Lung (tissue), 12 donors: ENCODE results near the gene GALNS. TPM values are rescaled to one million over a fixed set of nuclear protein-coding genes. Genes with fewer than 3 reads are reported as not detected.
A peak's percentile ranks its signal among the peaks of the same experiment; 100 is the strongest.

Source experiments
- ATAC-seq: fragments of 200-7000 bp; cut with Tn5 transposase; one replicate; pipeline ENCODE4 v1.9.1; 2020; ENCODE audit warnings: moderate number of reproducible peaks; ENCODE audit not compliant: insufficient read depth, low FRiP score
- DNase-seq, 3 donors: peaks; one replicate each; pipeline ENCODE4 v3.0.0-alpha.2; 2013 to 2017
- H3K27ac ChIP-seq, 2 donors: one replicate each; pipeline ENCODE4 v1.5.1; 2013; ENCODE audit warnings: mild to moderate bottlenecking in 2 of 2, moderate library complexity in 2 of 2, control low read depth in 1 of 2, inconsistent platforms in 1 of 2, low read depth in 1 of 2, low read length in 1 of 2
- H3K27me3 ChIP-seq, 3 donors: one replicate each; pipeline ENCODE4 v1.5.1; 2013; ENCODE audit warnings: low read length in 2 of 3; ENCODE audit not compliant: control insufficient read depth in 3 of 3, insufficient read depth in 3 of 3
- H3K36me3 ChIP-seq, 4 donors: one replicate each; pipeline ENCODE4 v1.5.1; 2013; ENCODE audit warnings: low read length in 4 of 4, mild to moderate bottlenecking in 1 of 4, moderate library complexity in 1 of 4; ENCODE audit not compliant: control insufficient read depth in 4 of 4, insufficient read depth in 4 of 4
- H3K4me1 ChIP-seq, 5 donors: one replicate each; pipeline ENCODE4 v1.5.1; 2013; ENCODE audit warnings: low read length in 5 of 5, mild to moderate bottlenecking in 2 of 5, moderate library complexity in 1 of 5; ENCODE audit not compliant: control insufficient read depth in 5 of 5, insufficient read depth in 5 of 5
- H3K4me3 ChIP-seq: one replicate; pipeline ENCODE4 v1.5.1; 2013; ENCODE audit warnings: mild to moderate bottlenecking, control low read depth, moderate library complexity
- H3K9ac ChIP-seq, 2 donors: one replicate each; pipeline ENCODE4 v1.5.1; 2013; ENCODE audit warnings: low read length in 2 of 2, control low read depth in 1 of 2; ENCODE audit not compliant: insufficient read depth in 1 of 2
- H3K9me3 ChIP-seq, 4 donors: one replicate each; pipeline ENCODE4 v1.5.1; 2013; ENCODE audit warnings: low read length in 3 of 4, mild to moderate bottlenecking in 1 of 4, moderate library complexity in 1 of 4; ENCODE audit not compliant: control insufficient read depth in 4 of 4, insufficient read depth in 3 of 4
- CTCF ChIP-seq: IDR thresholded peaks from 2 replicates; pipeline ENCODE4 v1.5.1; 2012; ENCODE audit warnings: mild to moderate bottlenecking; ENCODE audit errors: control extremely low read depth, extremely low read depth
- WGBS, 2 donors: extraction: QIAGEN DNeasy Blood & Tissue Kit; methylation state at CpG; one replicate each; pipeline ENCODE4 v1.1.7; 2013; 5-methylcytosine and 5-hydroxymethylcytosine counted together
- polyA plus RNA-seq, 2 donors: library from polyadenylated mRNA; stranded (reverse); fragments of 200-250 nt; gene quantifications; one replicate each; pipeline ENCODE4 v1.2.1, GENCODE V29; 2013
- total RNA-seq, 2 donors: library from RNA; depleted of rRNA in 1 of 2; stranded (reverse); fragments of >200 nt in 1 of 2; gene quantifications; one replicate each; pipeline ENCODE4 v1.2.1, GENCODE V29; 2014 to 2021
- donor health status: control.
- donor health status: control.
- donor health status: Bipolar disorder and iron deficiency.
- donor health status: healthy.
- donor health status: DM: yes; HTN: yes; CAD: no.

The GALNS gene
- total and polyA plus RNA-seq, 4 donors, result 21.4 to 61.9 (median 30.3) TPM

- DNase-seq (peak; percentile 73 to 80 (median 79)), ATAC-seq (peak; percentile 53)
These were observed 71.4 kb downstream of the GALNS start, which contains the start of gene PIEZO1 for GRCh38 chr16:88785106-88785924. TSS of gene PIEZO1 (minus strand) at chr16:88785220. CDS start at chr16:88784964, 256 bp downstream.

GRCh38 chr16:88784856-88785105, 72.0 kb downstream of the GALNS start:
- DNase-seq, result no peak
- WGBS, 2 donors, result 0% methylated on average over 9 to 32 of the region's 32 CpGs
- peak overlapping the region; percentile 79 to 96 for H3K27ac ChIP-seq
- peak; percentile 21 for ATAC-seq
- H3K27me3 ChIP-seq, result no peaks in the 10 kb centered on the region
- H3K4me3 ChIP-seq, result peak overlapping the region; percentile 81
- peaks cover 0 to 22% (median 19%) of the 10 kb centered on the region in 5 donors for H3K4me1 ChIP-seq
- H3K36me3 ChIP-seq, result peaks cover 0 to 2% (median 0%) of the 10 kb centered on the region in 4 donors
- no peaks in the 10 kb centered on the region for H3K9me3 ChIP-seq
- H3K9ac ChIP-seq, result no peak overlapping the region
- TF ChIP-seq CTCF, result no peak

More at GRCh38 chr16:88785106-88785924, 71.4 kb downstream of the GALNS start, which contains the start of gene PIEZO1:
- Histone ChIP-seq H3K27me3 (no peaks in the 10 kb centered on the region), H3K9me3 (no peaks in the 10 kb centered on the region), H3K4me3 (peak within 1 kb of the TSS; percentile 81), H3K4me1 (peaks cover 0 to 17% (median 14%) of the 10 kb centered on the region in 5 donors), H3K9ac (peak within 1 kb of the TSS; percentile 5 to 12), H3K36me3 (peaks cover 0 to 2% (median 0%) of the 10 kb centered on the region in 4 donors), H3K27ac (peak within 1 kb of the TSS; percentile 79 to 96)
- 3 to 7% methylated on average over 44 to 110 of the region's 110 CpGs for WGBS, 2 donors
- peak; percentile 84 for TF ChIP-seq CTCF

GRCh38 chr16:88784074-88784855, 72.5 kb downstream of the GALNS start:
- peak; percentile 86 to 91 (median 87) for DNase-seq
- Histone ChIP-seq H3K9me3 (no peaks in the 10 kb centered on the region), H3K27ac (peak overlapping the region; percentile 79 to 96), H3K9ac (peak overlapping the region; percentile 5 to 12), H3K4me3 (peak overlapping the region; percentile 81), H3K36me3 (peaks cover 0 to 2% (median 0%) of the 10 kb centered on the region in 4 donors), H3K27me3 (no peaks in the 10 kb centered on the region), H3K4me1 (peaks cover 0 to 27% (median 21%) of the 10 kb centered on the region in 5 donors)
- no peak for TF ChIP-seq CTCF
- 1% methylated on average over 62 to 74 of the region's 74 CpGs for WGBS, 2 donors
- peak; percentile 56 for ATAC-seq
